ENCODE results near the gene ODF2.

DNA sequence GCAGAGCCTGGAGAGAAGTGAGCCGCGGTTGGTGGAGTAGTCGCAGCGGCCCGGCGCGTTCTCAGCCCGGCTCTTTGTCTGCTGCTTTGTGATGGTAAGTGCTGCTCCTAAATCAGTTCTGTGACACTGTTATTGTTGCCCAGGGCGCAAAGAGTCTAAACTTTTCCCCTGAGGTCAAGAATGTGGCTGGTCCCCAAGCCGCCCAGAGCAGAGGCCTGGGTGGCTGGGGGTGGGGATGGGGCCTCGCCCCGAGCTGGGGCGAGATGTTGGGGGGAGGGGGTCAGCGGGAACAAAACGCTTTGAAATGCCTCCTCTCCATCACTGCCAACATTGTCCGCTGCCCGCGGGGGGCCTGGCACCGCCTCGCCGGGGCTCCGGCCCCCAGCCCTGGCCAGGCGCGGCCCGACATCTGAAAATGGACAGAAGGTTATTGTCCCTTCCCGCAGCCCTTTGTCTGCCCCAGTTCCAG lies 46.8 kb upstream of the ODF2 start:
- TF ChIP-seq POLR2AphosphoS5 (IDR thresholded peaks at IDR 0.05; ENCODE audit: insufficient read depth in 1 of 2, low read depth in 1 of 2) (no peak), POLR2A (IDR thresholded peaks at IDR 0.05) (no peak)
- TF ChIP-seq, protein P1, sequence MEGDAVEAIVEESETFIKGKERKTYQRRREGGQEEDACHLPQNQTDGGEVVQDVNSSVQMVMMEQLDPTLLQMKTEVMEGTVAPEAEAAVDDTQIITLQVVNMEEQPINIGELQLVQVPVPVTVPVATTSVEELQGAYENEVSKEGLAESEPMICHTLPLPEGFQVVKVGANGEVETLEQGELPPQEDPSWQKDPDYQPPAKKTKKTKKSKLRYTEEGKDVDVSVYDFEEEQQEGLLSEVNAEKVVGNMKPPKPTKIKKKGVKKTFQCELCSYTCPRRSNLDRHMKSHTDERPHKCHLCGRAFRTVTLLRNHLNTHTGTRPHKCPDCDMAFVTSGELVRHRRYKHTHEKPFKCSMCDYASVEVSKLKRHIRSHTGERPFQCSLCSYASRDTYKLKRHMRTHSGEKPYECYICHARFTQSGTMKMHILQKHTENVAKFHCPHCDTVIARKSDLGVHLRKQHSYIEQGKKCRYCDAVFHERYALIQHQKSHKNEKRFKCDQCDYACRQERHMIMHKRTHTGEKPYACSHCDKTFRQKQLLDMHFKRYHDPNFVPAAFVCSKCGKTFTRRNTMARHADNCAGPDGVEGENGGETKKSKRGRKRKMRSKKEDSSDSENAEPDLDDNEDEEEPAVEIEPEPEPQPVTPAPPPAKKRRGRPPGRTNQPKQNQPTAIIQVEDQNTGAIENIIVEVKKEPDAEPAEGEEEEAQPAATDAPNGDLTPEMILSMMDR (IDR thresholded peaks at IDR 0.05), result no peak

All from vagina (tissue), 2 donors.